HG03095 (cell line): ENCODE data around the gene IGLL1.

Experiments used
- ATAC-seq: cut with Tn5 transposase; IDR thresholded peaks from one replicate; pipeline ENCODE4 v1.9.1; 2021; ENCODE audit warnings: moderate library complexity; ENCODE audit not compliant: unreplicated experiment

The IGLL1 gene

DNA sequence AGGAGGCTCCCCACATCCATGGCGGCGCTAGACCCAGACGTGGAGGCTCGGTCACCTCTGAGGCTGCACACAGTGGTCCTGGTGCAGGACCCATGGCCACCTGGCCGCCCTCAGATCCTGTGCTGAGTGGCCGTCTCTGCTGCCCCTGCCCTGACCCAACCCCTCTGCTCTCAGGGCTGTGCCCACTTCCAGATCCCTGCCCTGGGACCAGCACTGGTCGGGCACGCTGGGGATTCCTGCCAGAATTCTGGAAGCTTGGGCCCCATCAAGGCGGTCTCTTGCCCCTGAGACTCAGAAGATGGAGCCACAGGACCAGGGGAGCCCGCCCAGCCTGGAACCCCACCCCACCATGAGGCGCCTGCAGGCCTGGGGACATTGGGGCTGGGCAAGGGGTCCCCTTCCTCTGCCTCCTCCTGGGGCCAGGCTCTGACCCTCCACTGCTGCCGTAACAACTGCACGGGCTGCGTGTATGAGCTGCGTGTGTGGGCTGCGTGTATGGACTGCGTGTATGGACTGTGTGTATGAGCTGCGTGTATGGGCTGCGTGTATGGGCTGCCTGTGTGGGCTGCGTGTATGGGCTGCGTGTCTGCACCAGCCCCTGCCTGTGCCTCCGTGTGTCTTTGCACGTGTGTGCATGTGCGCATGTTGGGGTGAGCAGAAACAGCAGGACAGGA lies 48.7 kb downstream of the IGLL1 start:
- ATAC-seq, result no peak

DNA sequence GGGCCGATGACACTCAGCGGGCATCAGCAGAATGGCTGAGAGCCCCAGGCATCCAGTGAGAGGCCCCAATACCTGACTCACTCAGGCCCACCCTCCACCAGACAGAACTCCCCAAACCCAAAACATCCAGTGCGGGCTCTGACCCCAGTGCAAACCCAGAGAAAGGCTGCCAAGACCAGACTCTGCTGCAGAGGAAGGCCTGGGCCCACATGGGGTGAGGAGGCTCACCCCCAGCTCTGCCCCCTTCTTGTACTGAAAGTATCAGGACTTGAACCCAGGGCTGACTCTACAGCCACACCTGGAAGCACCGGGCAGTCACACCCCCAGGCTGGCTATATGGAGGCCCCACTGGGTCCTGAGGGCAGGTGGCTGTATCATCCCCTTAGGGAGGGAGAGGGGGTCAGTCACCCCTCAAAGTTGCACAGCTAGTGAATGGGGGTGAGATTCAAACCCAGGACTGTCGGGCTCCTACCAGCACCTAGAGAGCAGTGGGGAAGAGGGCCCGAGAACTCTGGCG lies 49.3 kb downstream of the IGLL1 start:
- ATAC-seq, result no peak

DNA sequence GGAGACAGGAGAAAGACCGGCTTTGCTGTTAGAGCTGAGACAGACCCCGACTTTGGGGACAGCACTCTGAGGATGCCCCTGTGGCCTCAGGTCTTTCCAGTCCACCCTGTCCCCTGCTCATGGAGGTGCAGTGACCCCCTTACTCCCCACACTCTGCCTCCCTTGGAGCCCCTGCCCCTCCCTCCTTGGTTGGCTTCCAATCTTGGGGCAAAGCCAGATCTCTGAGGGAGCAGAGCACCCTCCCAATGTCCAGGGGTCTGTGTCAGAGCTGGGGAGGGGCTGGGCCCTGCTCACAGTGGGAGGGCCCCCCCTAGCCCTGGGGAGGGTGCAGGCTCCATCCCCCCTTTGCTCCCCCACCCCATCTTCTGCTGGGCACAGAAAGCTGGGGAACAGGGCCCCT lies 50.0 kb downstream of the IGLL1 start:
- ATAC-seq, result no peak

DNA sequence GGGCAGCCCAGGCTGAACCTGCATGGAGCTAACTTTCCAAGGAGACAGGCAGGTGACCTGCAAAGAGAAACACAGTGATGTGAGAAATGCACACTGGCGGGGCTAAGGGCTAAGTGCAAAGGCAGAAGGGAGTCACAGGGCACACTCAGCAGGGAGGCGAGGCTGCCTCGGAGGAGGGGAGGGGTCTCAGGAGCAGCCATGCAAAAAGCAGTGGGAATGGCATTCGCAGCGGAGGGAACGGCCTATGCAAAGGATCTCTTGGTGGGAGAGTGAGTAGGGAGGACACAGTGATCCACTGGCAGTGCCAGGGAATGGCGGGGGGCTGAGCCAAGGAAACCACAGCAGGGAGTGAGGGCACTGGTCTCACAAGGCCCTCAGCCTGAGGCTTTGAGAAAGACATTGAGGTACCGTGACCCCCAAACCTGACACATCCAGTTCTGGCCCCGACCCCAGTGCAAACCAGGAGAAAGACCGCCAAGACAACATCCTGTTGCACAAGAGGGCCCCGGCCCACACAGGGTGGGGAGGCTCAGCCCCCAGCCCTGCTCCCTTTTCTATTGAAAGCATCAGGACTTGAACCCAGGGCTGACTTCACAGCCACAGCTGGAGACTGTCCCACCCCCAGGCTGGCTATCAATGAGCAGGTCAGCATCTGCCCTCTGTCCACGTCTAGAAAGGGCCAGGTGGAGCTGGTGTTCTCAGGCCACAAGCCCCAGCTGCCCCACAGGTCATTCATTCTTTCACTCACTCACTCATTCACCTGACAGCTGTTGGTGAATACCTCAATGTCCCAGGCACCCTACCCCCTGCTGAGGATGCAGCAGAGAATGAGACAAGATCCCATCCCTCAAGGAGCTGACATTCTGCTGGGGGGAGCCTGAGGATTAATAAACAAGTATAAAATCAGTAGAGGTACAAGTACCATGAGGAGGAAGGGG lies 50.7 kb downstream of the IGLL1 start:
- no peak for ATAC-seq

DNA sequence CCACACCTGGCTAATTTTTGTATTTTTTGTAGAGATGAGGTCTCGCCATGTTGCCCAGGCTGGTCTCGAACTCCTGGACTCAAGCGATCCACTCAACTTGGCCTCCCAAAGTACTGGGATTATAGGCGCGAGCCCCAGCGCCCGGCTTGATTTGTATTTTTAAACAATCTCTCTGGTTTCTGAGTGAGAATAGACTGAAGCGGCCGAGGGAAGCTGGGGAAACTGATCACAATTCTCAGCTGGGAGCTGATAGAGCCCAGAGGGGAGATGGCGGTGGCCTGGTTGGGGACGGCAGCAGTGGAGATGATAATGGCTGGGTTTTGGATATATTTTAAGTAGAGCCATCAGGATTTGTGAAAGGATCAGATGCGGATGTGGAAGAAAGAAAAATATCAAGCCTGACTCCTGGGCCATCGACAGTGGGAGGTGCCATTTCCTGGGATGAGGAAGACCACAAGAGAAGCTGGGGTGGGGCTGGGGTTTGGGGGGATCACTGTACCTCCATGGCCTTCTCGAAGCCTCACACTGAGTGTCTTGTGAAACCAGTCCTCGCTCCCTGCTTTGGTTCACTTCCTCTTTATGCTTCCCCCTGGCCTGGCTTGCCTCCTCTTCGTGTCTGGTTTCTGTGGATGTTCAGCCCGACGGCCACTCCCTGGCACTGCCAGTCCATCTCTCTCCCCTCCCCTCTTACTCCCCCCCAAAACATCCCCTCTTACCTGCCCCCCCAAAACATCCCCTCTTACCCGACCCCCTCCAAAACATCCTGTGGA lies 51.9 kb downstream of the IGLL1 start:
- ATAC-seq, result no peak

DNA sequence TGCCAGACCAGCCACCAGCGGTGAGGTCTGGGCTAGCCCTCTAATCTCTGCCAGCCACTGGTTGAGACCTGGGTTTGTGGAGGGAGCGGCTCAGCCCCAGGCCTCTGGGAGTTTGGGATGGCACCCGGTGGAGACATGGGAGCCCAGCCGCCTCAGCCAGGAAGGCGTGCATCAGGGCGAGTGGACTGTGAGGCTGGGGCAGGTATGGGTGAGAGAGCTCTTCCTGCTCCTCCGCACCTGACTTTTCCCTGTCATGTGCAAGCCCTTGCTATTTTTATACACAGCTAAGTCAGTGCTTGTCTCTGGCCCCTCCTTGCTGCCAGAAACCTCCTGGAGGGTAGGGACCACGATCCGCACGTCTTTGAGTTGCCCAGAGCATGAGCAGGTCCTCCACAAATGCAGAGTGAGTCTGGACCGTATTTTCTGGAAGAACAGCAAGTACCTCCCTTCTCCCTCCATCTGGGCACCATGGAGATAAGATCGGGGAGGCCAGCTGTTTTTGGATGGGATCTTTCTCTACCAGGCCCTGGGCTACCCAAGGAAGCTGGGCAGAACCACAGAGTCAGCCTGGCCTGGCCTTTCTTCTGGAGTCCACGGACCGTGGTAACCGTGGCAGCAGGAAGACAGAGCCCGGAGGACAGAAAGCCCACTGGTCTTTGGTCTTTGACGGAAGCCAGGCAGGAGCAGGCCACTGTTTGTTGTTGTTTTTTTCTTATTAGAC lies 53.3 kb downstream of the IGLL1 start:
- ATAC-seq, result no peak

DNA sequence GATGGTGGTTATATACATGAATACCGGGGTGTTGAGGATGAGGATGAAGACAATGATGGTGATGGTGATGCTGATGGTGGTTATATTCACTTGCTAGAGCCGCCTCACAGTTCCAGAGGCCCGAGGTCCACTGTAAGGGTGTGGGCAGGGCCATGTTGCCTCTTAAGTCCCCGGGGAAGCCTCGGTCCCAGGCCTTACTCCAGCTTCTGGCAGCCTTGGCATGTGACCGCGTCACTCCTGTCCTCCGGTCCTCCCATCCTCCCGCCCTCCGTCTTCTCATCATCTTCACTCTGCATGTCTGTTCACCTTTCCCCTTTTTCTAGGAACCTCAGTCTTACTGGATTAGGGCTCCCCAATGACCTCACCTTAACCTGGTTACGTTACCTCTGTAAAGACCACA lies 54.6 kb downstream of the IGLL1 start:
- no peak for ATAC-seq

DNA sequence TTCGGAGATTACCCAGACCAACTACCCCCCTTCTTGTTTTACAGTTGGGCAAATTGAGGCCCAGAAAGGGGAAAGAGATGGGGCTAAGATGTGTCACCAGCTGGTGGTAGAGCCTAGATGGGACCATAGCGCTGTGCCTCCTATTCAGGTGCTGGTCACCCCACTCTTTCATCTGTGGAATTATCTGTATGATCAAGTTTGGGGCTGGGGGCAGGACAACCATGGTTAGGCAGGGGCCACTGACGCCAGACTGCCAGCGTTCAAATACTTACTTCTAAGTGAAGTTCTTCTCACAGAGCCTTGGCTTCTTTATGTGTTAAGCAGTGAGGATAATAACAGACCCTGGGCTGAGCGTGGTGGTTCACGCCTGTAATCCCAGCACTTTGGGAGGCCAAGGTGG lies 55.9 kb downstream of the IGLL1 start:
- no peak for ATAC-seq

DNA sequence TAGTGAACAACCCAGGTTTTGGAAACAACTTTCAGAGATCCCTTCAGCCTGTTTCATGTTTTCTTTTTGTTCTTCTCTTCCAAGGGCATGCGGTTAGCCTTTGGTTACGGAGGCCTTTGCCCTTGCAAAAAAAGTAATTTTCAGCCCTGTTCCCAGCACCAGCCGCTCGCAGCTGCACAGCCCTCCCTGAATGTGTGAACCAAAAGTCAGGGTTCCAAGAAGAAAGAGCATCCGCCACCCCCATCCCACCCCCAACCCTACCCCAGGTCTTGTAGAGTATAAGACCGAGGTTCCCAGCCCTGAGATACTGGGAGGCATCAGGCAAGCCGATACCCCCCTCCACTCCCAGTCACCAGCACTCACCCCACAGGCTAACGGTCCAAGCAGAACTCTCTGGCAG lies 56.4 kb downstream of the IGLL1 start:
- ATAC-seq, result no peak
